Keratinocyte (primary cell): ENCODE measurements around the gene DENND1A. TPM values are rescaled to one million over a fixed set of nuclear protein-coding genes. Genes with fewer than 3 reads are reported as not detected.

Experiments
- DNase-seq: peaks from one replicate; pipeline ENCODE4 v3.0.0-alpha.2; 2011; ENCODE audit warnings: low read depth, missing footprints, low spot score
- FAIRE-seq: peaks from 2 replicates; lab custom pipeline; 2011; peaks lifted over from hg19 to GRCh38; lab: Jason Lieb, UNC
- H2AFZ ChIP-seq: 2 replicates; pipeline ENCODE4 v1.6.0; 2012; ENCODE audit warnings: low read length, control low read depth, inconsistent platforms; ENCODE audit not compliant: control insufficient read depth
- H3K27ac ChIP-seq: 2 replicates; pipeline ENCODE4 v1.5.1; 2011; ENCODE audit warnings: low read length; ENCODE audit not compliant: control insufficient read depth, insufficient read depth
- H3K27me3 ChIP-seq: 3 replicates; pipeline ENCODE4 v1.6.0; 2011; ENCODE audit warnings: low read length; ENCODE audit not compliant: control insufficient read depth, insufficient read depth; ENCODE audit errors: extremely low read depth
- H3K36me3 ChIP-seq, 2 experiments: 2 replicates in 1 of 2; 3 replicates in 1 of 2; pipeline ENCODE4 v1.5.1; 2011; ENCODE audit warnings: low read length in 2 of 2, mild to moderate bottlenecking in 1 of 2; ENCODE audit not compliant: control insufficient read depth in 2 of 2, insufficient read depth in 2 of 2; ENCODE audit errors: extremely low read depth in 1 of 2
- H3K4me1 ChIP-seq: 3 replicates; pipeline ENCODE4 v1.5.1; 2011; ENCODE audit warnings: low read length; ENCODE audit not compliant: control insufficient read depth, insufficient read depth; ENCODE audit errors: extremely low read depth
- H3K4me2 ChIP-seq: 3 replicates; pipeline ENCODE4 v1.6.0; 2011; ENCODE audit warnings: low read depth, low read length; ENCODE audit not compliant: control insufficient read depth, insufficient read depth; ENCODE audit errors: extremely low read depth
- H3K4me3 ChIP-seq, 3 experiments: fragments of 200-600 bp in 1 of 3; sonication (generic) in 1 of 3; 2 replicates in 2 of 3; 3 replicates in 1 of 3; pipeline ENCODE4 v1.5.1; 2011 to 2016; ENCODE audit warnings: low read length in 3 of 3, mild to moderate bottlenecking in 3 of 3, control low read depth in 2 of 3, inconsistent platforms in 1 of 3, low read depth in 1 of 3, mixed read lengths in 1 of 3, mixed run types in 1 of 3, moderate library complexity in 1 of 3; ENCODE audit not compliant: control insufficient read depth in 2 of 3, insufficient read depth in 2 of 3; ENCODE audit errors: extremely low read depth in 1 of 3
- H3K79me2 ChIP-seq: 2 replicates; pipeline ENCODE4 v1.6.0; 2012; ENCODE audit warnings: low read length; ENCODE audit not compliant: control insufficient read depth, insufficient read depth
- H3K9ac ChIP-seq: 3 replicates; pipeline ENCODE4 v1.6.0; 2011; ENCODE audit warnings: low read length; ENCODE audit not compliant: control insufficient read depth, insufficient read depth; ENCODE audit errors: extremely low read depth
- H3K9me1 ChIP-seq: 3 replicates; pipeline ENCODE4 v1.6.0; 2011; ENCODE audit warnings: low read length; ENCODE audit not compliant: control insufficient read depth, insufficient read depth; ENCODE audit errors: extremely low read depth
- H3K9me3 ChIP-seq: 2 replicates; pipeline ENCODE4 v1.5.1; 2012; ENCODE audit warnings: low read depth, low read length; ENCODE audit not compliant: control insufficient read depth
- H4K20me1 ChIP-seq: 3 replicates; pipeline ENCODE4 v1.6.0; 2011; ENCODE audit warnings: low read length; ENCODE audit not compliant: control insufficient read depth, insufficient read depth; ENCODE audit errors: extremely low read depth
- EZH2 ChIP-seq: IDR thresholded peaks from one replicate; pipeline ENCODE4 v1.6.1; 2012; ENCODE audit warnings: inconsistent platforms, mild to moderate bottlenecking, low read length, moderate library complexity
- dilution Hi-C: fragments of 300-500 bp; cut with MboI; formaldehyde crosslinking; loops from one replicate; pipeline ENCODE4 v1.7.0; 2020; ENCODE audit warnings: low sequenced_read_pairs; ENCODE audit not compliant: extremely low pct_ligation_motif_present
- polyA plus RNA-seq, 5 experiments: library from polyadenylated mRNA; depleted of rRNA in 3 of 5; stranded (reverse) in 3 of 5; stranded (forward) in 1 of 5; unstranded in 1 of 5; fragments of >200 nt; gene quantifications; 1 replicate in 1 of 5; 2 replicates in 3 of 5; 3 replicates in 1 of 5; pipeline versions ENCODE4 v1.2.1 to v1.2.3, GENCODE V29; 2011 to 2012; ENCODE audit warnings: missing spikeins in 2 of 5, low read depth in 1 of 5, low replicate concordance in 1 of 5
- small RNA-seq, 3 experiments: library from RNA; depleted of rRNA; stranded (forward); fragments of <200 nt; gene quantifications; one replicate each; pipeline ENCODE3, GENCODE V24; 2012; ENCODE audit warnings: low read depth in 3 of 3, low replicate concordance in 1 of 3; ENCODE audit not compliant: insufficient read length in 3 of 3
- TF ChIP-seq, protein P1 (sequence below), 3 experiments: IDR thresholded peaks in 1 of 3; conservative IDR thresholded peaks in 1 of 3; optimal IDR thresholded peaks in 1 of 3; 2 replicates in 2 of 3; 3 replicates in 1 of 3; pipeline versions ENCODE3 to v1.5.1; 2011; ENCODE audit warnings: low read length in 3 of 3, mild to moderate bottlenecking in 3 of 3, moderate library complexity in 2 of 3, control low read depth in 1 of 3, inconsistent platforms in 1 of 3; ENCODE audit not compliant: insufficient read depth in 2 of 3; ENCODE audit errors: extremely low read depth in 1 of 3

Gene DENND1A
- polyA plus RNA-seq, 1 donor (not counting 4 experiments of a cell fraction or from before 2014, with no cell fraction given): 13.0 TPM

DNA sequence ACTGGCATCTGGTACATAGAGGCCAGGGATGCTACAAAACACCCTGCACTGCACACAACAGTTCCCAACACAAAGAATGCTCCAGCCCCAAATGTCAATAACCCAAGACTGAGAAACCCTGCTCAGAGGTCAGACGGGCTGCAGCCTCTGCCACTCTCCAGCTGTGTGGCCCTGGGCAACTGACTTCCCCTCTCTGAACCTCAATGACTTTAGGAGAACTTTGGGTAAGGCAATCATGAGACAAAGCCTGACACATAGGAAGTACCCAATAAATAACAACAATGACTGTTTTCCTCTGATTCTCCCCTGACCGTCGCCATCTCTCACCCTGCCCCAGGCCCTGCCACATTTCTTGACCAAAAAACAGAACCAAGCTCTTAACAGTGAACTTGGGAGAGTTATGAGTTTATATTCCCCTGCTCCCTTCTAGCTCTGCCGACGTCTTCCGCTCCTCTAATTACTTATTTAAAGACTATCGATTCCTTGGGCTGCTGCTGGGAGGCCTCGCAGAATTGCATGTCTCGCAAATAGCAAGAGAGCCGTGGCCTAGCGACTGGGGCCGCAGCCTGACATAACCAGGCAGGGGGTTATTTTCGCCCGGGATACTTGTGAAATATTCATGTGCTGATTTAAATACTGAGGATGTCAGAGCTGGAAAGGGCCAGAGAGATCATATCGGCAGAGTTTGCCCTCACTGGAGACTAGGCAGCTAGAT, 598.4 kb downstream of the DENND1A start:
- no peaks in the 10 kb centered on the region for H3K9me3 ChIP-seq
- no peaks in the 10 kb centered on the region for H3K36me3 ChIP-seq
- no peaks in the 10 kb centered on the region for H3K79me2 ChIP-seq
- H3K4me2 ChIP-seq: no peak overlapping the region
- H4K20me1 ChIP-seq: no peaks in the 10 kb centered on the region
- dilution Hi-C loops: no loop called here
- no peak overlapping the region for H3K9ac ChIP-seq
- DNase-seq (no peak), FAIRE-seq (no peak)
- no peak overlapping the region for H2AFZ ChIP-seq
- H3K27me3 ChIP-seq: peaks cover 4% of the 10 kb centered on the region
- H3K4me1 ChIP-seq: peaks cover 10% of the 10 kb centered on the region
- H3K27ac ChIP-seq: no peak overlapping the region
- TF ChIP-seq EZH2: no peak
- TF ChIP-seq, protein P1, sequence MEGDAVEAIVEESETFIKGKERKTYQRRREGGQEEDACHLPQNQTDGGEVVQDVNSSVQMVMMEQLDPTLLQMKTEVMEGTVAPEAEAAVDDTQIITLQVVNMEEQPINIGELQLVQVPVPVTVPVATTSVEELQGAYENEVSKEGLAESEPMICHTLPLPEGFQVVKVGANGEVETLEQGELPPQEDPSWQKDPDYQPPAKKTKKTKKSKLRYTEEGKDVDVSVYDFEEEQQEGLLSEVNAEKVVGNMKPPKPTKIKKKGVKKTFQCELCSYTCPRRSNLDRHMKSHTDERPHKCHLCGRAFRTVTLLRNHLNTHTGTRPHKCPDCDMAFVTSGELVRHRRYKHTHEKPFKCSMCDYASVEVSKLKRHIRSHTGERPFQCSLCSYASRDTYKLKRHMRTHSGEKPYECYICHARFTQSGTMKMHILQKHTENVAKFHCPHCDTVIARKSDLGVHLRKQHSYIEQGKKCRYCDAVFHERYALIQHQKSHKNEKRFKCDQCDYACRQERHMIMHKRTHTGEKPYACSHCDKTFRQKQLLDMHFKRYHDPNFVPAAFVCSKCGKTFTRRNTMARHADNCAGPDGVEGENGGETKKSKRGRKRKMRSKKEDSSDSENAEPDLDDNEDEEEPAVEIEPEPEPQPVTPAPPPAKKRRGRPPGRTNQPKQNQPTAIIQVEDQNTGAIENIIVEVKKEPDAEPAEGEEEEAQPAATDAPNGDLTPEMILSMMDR (optimal IDR thresholded peaks at IDR 0.05 in 1 of 3, IDR thresholded peaks at IDR 0.05 in 1 of 3, conservative IDR thresholded peaks at IDR 0.05 in 1 of 3; ENCODE audit: extremely low read depth in 1 of 3, insufficient read depth in 2 of 3, low read length in 3 of 3): no peak
- no peaks in the 10 kb centered on the region for H3K9me1 ChIP-seq
- no peak overlapping the region for H3K4me3 ChIP-seq

Small RNAs within 50 kb of the gene (small RNA-seq; reads per million reads assigned to genes)
- gene MIR601 (0 reads per million in 3 experiments), gene MIR7150 (0 reads per million in 3 experiments)

Other genes with a start within 250 kb of the DENND1A start
- gene LHX2, start 81.6 kb upstream of the DENND1A start, polyA plus RNA-seq: 0.07 TPM in 1 of 3 replicates, not detected in the others